OCI-LY3 (cell line): ENCODE measurements around the gene TTC32.

Experiments
- CTCF ChIP-seq: fragments of 200-600, 300-600 bp; sonication (generic); IDR thresholded peaks from 2 replicates; pipeline ENCODE4 v1.5.1; 2014; ENCODE audit warnings: antibody characterized with exemption, low read length, low read depth
- EZH2phosphoT487 ChIP-seq: fragments of 200-600 bp; shearing (Covaris generic); IDR thresholded peaks from 2 replicates; pipeline ENCODE4 v1.6.1; 2018; ENCODE audit warnings: antibody characterized with exemption, mixed run types, low read depth

- TF ChIP-seq CTCF (no peak), EZH2phosphoT487 (no peak)
Observed at GRCh38 chr2:19937004-19937403, 35.2 kb upstream of the TTC32 start.
